Stimulated activated naive B cell treated with anti-CD40 and anti-IgM and Interleukin-4, amounts not matched to agents 10 μg/mL and 1 μg/mL and 100 μg/mL, for 72 hours (primary cell): ENCODE measurements around the gene SAA1.
"Not testable (repeated sequence)": the region's sequence is repeated elsewhere in the genome, so short reads cannot be mapped to it uniquely, and the experiment has no call there.

Source experiments
- ATAC-seq, 2 donors: fragments of 150-1000 bp; cut with Tn5 transposase; replicated peaks; 2 replicates each; pipeline ENCODE4 v1.10.0; 2021; ENCODE audit warnings: moderate library complexity in 1 of 2
- DNase-seq: peaks from one replicate; pipeline ENCODE4 v3.0.0; 2021
- H3K27ac Mint-ChIP-seq: one replicate; pipeline ENCODE4 v1.8.0; 2022; ENCODE audit warnings: mild to moderate bottlenecking, mixed read lengths
- H3K27me3 Mint-ChIP-seq, 2 donors: one replicate each; pipeline ENCODE4 v1.8.0; 2022; ENCODE audit warnings: mixed read lengths in 2 of 2
- H3K36me3 Mint-ChIP-seq, 2 donors: one replicate each; pipeline ENCODE4 v1.8.0; 2022; ENCODE audit warnings: mixed read lengths in 2 of 2, mild to moderate bottlenecking in 1 of 2
- H3K4me1 Mint-ChIP-seq, 2 donors: one replicate each; pipeline ENCODE4 v1.8.0; 2022; ENCODE audit warnings: mixed read lengths in 2 of 2, mild to moderate bottlenecking in 1 of 2
- H3K4me3 Mint-ChIP-seq, 2 donors: one replicate each; pipeline ENCODE4 v1.8.0; 2022; ENCODE audit warnings: mild to moderate bottlenecking in 2 of 2, mixed read lengths in 2 of 2, moderate library complexity in 1 of 2
- H3K9me3 Mint-ChIP-seq, 2 donors: one replicate each; pipeline ENCODE4 v1.8.0; 2022; ENCODE audit warnings: mixed read lengths in 2 of 2, mild to moderate bottlenecking in 1 of 2

SAA1 gene

GRCh38 chr11:18269252-18269651, 3.2 kb downstream of the SAA1 start:
- not testable (repeated sequence) for H3K4me3 Mint-ChIP-seq, H3K9me3 Mint-ChIP-seq, H3K27me3 Mint-ChIP-seq, DNase-seq, H3K27ac Mint-ChIP-seq, H3K4me1 Mint-ChIP-seq, ATAC-seq
- peaks cover 17 to 25% of the 10 kb centered on the region in 2 donors for H3K36me3 Mint-ChIP-seq

GRCh38 chr11:18270102-18270501, 4.0 kb downstream of the SAA1 start:
- Mint-ChIP-seq H3K36me3 (peaks cover 18 to 27% of the 10 kb centered on the region in 2 donors), H3K27ac (no peak overlapping the region), H3K4me3 (no peak overlapping the region), H3K27me3 (no peaks in the 10 kb centered on the region), H3K9me3 (no peaks in the 10 kb centered on the region), H3K4me1 (peaks cover 4% of the 10 kb centered on the region in 2 donors)
- DNase-seq (no peak), ATAC-seq (no peak)

- no peak for ATAC-seq
- DNase-seq, result no peak
- no peak overlapping the region for H3K27ac Mint-ChIP-seq
- peaks cover 4% of the 10 kb centered on the region in 2 donors for H3K4me1 Mint-ChIP-seq
- H3K36me3 Mint-ChIP-seq, result peaks cover 24 to 31% of the 10 kb centered on the region in 2 donors
- no peaks in the 10 kb centered on the region for H3K9me3 Mint-ChIP-seq
- H3K4me3 Mint-ChIP-seq, result no peak overlapping the region
- no peaks in the 10 kb centered on the region for H3K27me3 Mint-ChIP-seq
Measured at GRCh38 chr11:18271206-18271605, 5.1 kb downstream of the SAA1 start.

- H3K4me3 Mint-ChIP-seq, result no peak overlapping the region
- peaks cover 40 to 66% of the 10 kb centered on the region in 2 donors for H3K36me3 Mint-ChIP-seq
Measured at GRCh38 chr11:18277565-18278271, 11.7 kb downstream of the SAA1 start.

GRCh38 chr11:18280438-18281045, 14.5 kb downstream of the SAA1 start:
- H3K27ac Mint-ChIP-seq, result peak overlapping the region; percentile 92
- H3K9me3 Mint-ChIP-seq, result no peaks in the 10 kb centered on the region
- H3K27me3 Mint-ChIP-seq, result no peaks in the 10 kb centered on the region
- no peak for DNase-seq
- H3K4me1 Mint-ChIP-seq, result peaks cover 19 to 35% of the 10 kb centered on the region in 2 donors
- peak overlapping the region in 1 of 2 donors; percentile 50 for H3K4me3 Mint-ChIP-seq
- peak; percentile 87 to 90 for ATAC-seq
- peaks cover 33 to 73% of the 10 kb centered on the region in 2 donors for H3K36me3 Mint-ChIP-seq

More at GRCh38 chr11:18277565-18278271, 11.7 kb downstream of the SAA1 start:
- ATAC-seq, result no peak
- H3K4me1 Mint-ChIP-seq, result peaks cover 14 to 34% of the 10 kb centered on the region in 2 donors
- no peaks in the 10 kb centered on the region for H3K27me3 Mint-ChIP-seq
- H3K27ac Mint-ChIP-seq, result no peak overlapping the region
- no peak for DNase-seq
- no peaks in the 10 kb centered on the region for H3K9me3 Mint-ChIP-seq

GRCh38 chr11:18282626-18283025, 16.6 kb downstream of the SAA1 start:
- peaks cover 19 to 35% of the 10 kb centered on the region in 2 donors for H3K4me1 Mint-ChIP-seq
- peaks cover 36 to 76% of the 10 kb centered on the region in 2 donors for H3K36me3 Mint-ChIP-seq
- H3K9me3 Mint-ChIP-seq, result no peaks in the 10 kb centered on the region
- peak overlapping the region; percentile 63 for H3K27ac Mint-ChIP-seq
- no peak overlapping the region for H3K4me3 Mint-ChIP-seq
- no peak for DNase-seq
- no peaks in the 10 kb centered on the region for H3K27me3 Mint-ChIP-seq
- peak; percentile 58 to 62 for ATAC-seq

- DNase-seq (no peak), ATAC-seq (no peak)
- H3K4me3 Mint-ChIP-seq, result no peak overlapping the region
- H3K27ac Mint-ChIP-seq, result no peak overlapping the region
- peaks cover 14 to 19% of the 10 kb centered on the region in 2 donors for H3K4me1 Mint-ChIP-seq
- H3K27me3 Mint-ChIP-seq, result no peaks in the 10 kb centered on the region
- no peaks in the 10 kb centered on the region for H3K9me3 Mint-ChIP-seq
- H3K36me3 Mint-ChIP-seq, result peaks cover 34 to 64% of the 10 kb centered on the region in 2 donors
Measured at GRCh38 chr11:18285841-18286240, 19.8 kb downstream of the SAA1 start.

- H3K27ac Mint-ChIP-seq, result no peak overlapping the region
- no peak overlapping the region for H3K4me3 Mint-ChIP-seq
- ATAC-seq, result no peak
- H3K4me1 Mint-ChIP-seq, result peaks cover 0 to 3% of the 10 kb centered on the region in 2 donors
- no peak for DNase-seq
- H3K9me3 Mint-ChIP-seq, result no peaks in the 10 kb centered on the region
- peaks cover 36 to 61% of the 10 kb centered on the region in 2 donors for H3K36me3 Mint-ChIP-seq
- H3K27me3 Mint-ChIP-seq, result no peaks in the 10 kb centered on the region
Measured at GRCh38 chr11:18288911-18289310, 22.8 kb downstream of the SAA1 start.

- Mint-ChIP-seq H3K27ac (no peak overlapping the region), H3K36me3 (peaks cover 47 to 62% of the 10 kb centered on the region in 2 donors), H3K27me3 (no peaks in the 10 kb centered on the region), H3K4me1 (peaks cover 2 to 10% of the 10 kb centered on the region in 2 donors), H3K4me3 (no peak overlapping the region), H3K9me3 (no peaks in the 10 kb centered on the region)
- no peak for DNase-seq
- ATAC-seq, result no peak
Measured at GRCh38 chr11:18294862-18295261, 28.8 kb downstream of the SAA1 start.

GRCh38 chr11:18295316-18295715, 29.3 kb downstream of the SAA1 start:
- H3K36me3 Mint-ChIP-seq, result peaks cover 46 to 64% of the 10 kb centered on the region in 2 donors
- no peak for ATAC-seq
- no peak for DNase-seq

GRCh38 chr11:18299721-18300120, 33.7 kb downstream of the SAA1 start:
- no peak overlapping the region for H3K27ac Mint-ChIP-seq
- H3K36me3 Mint-ChIP-seq, result peaks cover 33 to 50% of the 10 kb centered on the region in 2 donors
- H3K9me3 Mint-ChIP-seq, result no peaks in the 10 kb centered on the region
- no peak for DNase-seq
- no peak overlapping the region for H3K4me3 Mint-ChIP-seq
- peaks cover 2 to 10% of the 10 kb centered on the region in 2 donors for H3K4me1 Mint-ChIP-seq
- ATAC-seq, result no peak
- H3K27me3 Mint-ChIP-seq, result no peaks in the 10 kb centered on the region

More at GRCh38 chr11:18295316-18295715, 29.3 kb downstream of the SAA1 start:
- Mint-ChIP-seq H3K27ac (no peak overlapping the region), H3K9me3 (no peaks in the 10 kb centered on the region), H3K4me3 (no peak overlapping the region), H3K27me3 (no peaks in the 10 kb centered on the region), H3K4me1 (peaks cover 2 to 10% of the 10 kb centered on the region in 2 donors)

GRCh38 chr11:18304745-18305144, 38.7 kb downstream of the SAA1 start:
- no peak for ATAC-seq
- Mint-ChIP-seq H3K27ac (no peak overlapping the region), H3K9me3 (no peaks in the 10 kb centered on the region), H3K4me3 (no peak overlapping the region), H3K4me1 (no peaks in the 10 kb centered on the region), H3K27me3 (no peaks in the 10 kb centered on the region), H3K36me3 (peaks cover 29 to 44% of the 10 kb centered on the region in 2 donors)
- no peak for DNase-seq

- Mint-ChIP-seq H3K9me3 (no peaks in the 10 kb centered on the region), H3K4me1 (peaks cover 12 to 21% of the 10 kb centered on the region in 2 donors), H3K27me3 (no peaks in the 10 kb centered on the region), H3K36me3 (peaks cover 39 to 44% of the 10 kb centered on the region in 2 donors), H3K27ac (no peak overlapping the region), H3K4me3 (no peak overlapping the region)
- no peak for ATAC-seq
- DNase-seq, result no peak
Measured at GRCh38 chr11:18307461-18308139, 41.5 kb downstream of the SAA1 start.

GRCh38 chr11:18308242-18308641, 42.2 kb downstream of the SAA1 start:
- no peak for ATAC-seq
- Mint-ChIP-seq H3K27ac (no peak overlapping the region), H3K36me3 (peaks cover 39 to 40% of the 10 kb centered on the region in 2 donors), H3K4me3 (no peak overlapping the region), H3K4me1 (peaks cover 15 to 28% of the 10 kb centered on the region in 2 donors), H3K9me3 (no peaks in the 10 kb centered on the region), H3K27me3 (no peaks in the 10 kb centered on the region)
- no peak for DNase-seq
